K562 (cell line): ENCODE measurements around the gene PNRC2. TPM values are rescaled to one million over a fixed set of nuclear protein-coding genes. Genes with fewer than 3 reads are reported as not detected.

ENCODE experiments used
- ATAC-seq: fragments of 200-7000 bp; cut with Tn5 transposase; 3 replicates; pipeline ENCODE4 v1.9.1; 2020; ENCODE audit warnings: moderate library complexity
- BruUV-seq: library from RNA; stranded (reverse); fragments of 400-500 nt; replicated peaks from 2 replicates; lab custom pipeline; 2021; lab: Mats Ljungman, UMichigan
- CTCF ChIA-PET: fragments of 300-600 bp; formaldehyde crosslinking; extraction: SDS; loops from one replicate; lab custom pipeline; 2021; ENCODE audit warnings: low intra/inter-chr PET ratio; lab: Yijun Ruan, JAX
- POLR2A ChIA-PET: fragments of 300-600, 350-650 bp; sonication (Branson Sonifier 250); formaldehyde crosslinking; extraction: SDS; loops from one replicate; lab custom pipeline; 2021; ENCODE audit warnings: antibody characterized with exemption, inconsistent platforms; lab: Yijun Ruan, JAX
- DNase-seq, 4 experiments: peaks; one replicate each; pipeline versions ENCODE4 v3.0.0 to v3.0.0-alpha.2; 2011 to 2018; ENCODE audit warnings: low spot score in 3 of 4, mixed read lengths in 3 of 4; ENCODE audit errors: extremely low read depth in 1 of 4
- FAIRE-seq: peaks from 2 replicates; lab custom pipeline; 2011; peaks lifted over from hg19 to GRCh38; lab: Jason Lieb, UNC
- H2AFZ ChIP-seq: 2 replicates; pipeline ENCODE4 v1.6.0; 2011; ENCODE audit warnings: low read depth, low read length, control low read depth, inconsistent platforms
- H3K27ac ChIP-seq: fragments of 200-600 bp; 3 replicates; pipeline ENCODE4 v1.8.0; 2011; ENCODE audit warnings: low read depth, mild to moderate bottlenecking, control low read depth, inconsistent platforms, low read length, moderate library complexity, mixed read lengths; ENCODE audit errors: extremely low read depth
- H3K27me3 ChIP-seq, 2 experiments: fragments of 300-600 bp in 1 of 2; 2 replicates in 1 of 2; 3 replicates in 1 of 2; pipeline versions ENCODE4 v1.6.0 to v1.8.0; 2011; ENCODE audit warnings: inconsistent platforms in 2 of 2, low read length in 2 of 2, mild to moderate bottlenecking in 1 of 2, mixed read lengths in 1 of 2, moderate library complexity in 1 of 2; ENCODE audit not compliant: control insufficient read depth in 2 of 2, insufficient read depth in 2 of 2
- H3K36me3 ChIP-seq: fragments of 300-600 bp; 3 replicates; pipeline ENCODE4 v1.8.0; 2011; ENCODE audit warnings: mild to moderate bottlenecking, low read length, inconsistent platforms; ENCODE audit not compliant: control insufficient read depth, insufficient read depth
- H3K4me1 ChIP-seq, 2 experiments: fragments of 200-600 bp in 1 of 2; replicated peaks in 1 of 2; 2 replicates in 1 of 2; 3 replicates in 1 of 2; pipeline versions ENCODE4 v1.5.1 to v1.8.0; 2011; ENCODE audit warnings: inconsistent platforms in 2 of 2, low read length in 2 of 2, mild to moderate bottlenecking in 1 of 2, mixed read lengths in 1 of 2, moderate library complexity in 1 of 2; ENCODE audit not compliant: control insufficient read depth in 2 of 2, insufficient read depth in 2 of 2
- H3K4me2 ChIP-seq: 2 replicates; pipeline ENCODE4 v1.6.1; 2011; ENCODE audit warnings: low read length, control low read depth, inconsistent platforms, mixed read lengths; ENCODE audit not compliant: insufficient read depth
- H3K4me3 ChIP-seq: fragments of 200-600 bp; sonication (generic), shearing (Covaris generic); 2 replicates; pipeline ENCODE4 v1.5.1; 2016; ENCODE audit warnings: control low read depth, inconsistent platforms
- H3K79me2 ChIP-seq: fragments of 200-600 bp; 3 replicates; pipeline ENCODE4 v1.8.0; 2011; ENCODE audit warnings: low read length, inconsistent platforms; ENCODE audit not compliant: control insufficient read depth, insufficient read depth
- H3K9ac ChIP-seq, 2 experiments: 2 replicates each; pipeline versions ENCODE4 v1.6.0 to v1.6.1; 2011; ENCODE audit warnings: low read depth in 2 of 2, low read length in 2 of 2, control low read depth in 1 of 2, inconsistent platforms in 1 of 2, mild to moderate bottlenecking in 1 of 2, mixed read lengths in 1 of 2; ENCODE audit not compliant: insufficient read depth in 1 of 2
- H3K9me1 ChIP-seq: one replicate; pipeline ENCODE4 v1.6.0; 2011; ENCODE audit warnings: inconsistent platforms, mild to moderate bottlenecking, low read length, moderate library complexity; ENCODE audit not compliant: control insufficient read depth, insufficient read depth
- H3K9me3 ChIP-seq: replicated peaks from 2 replicates; pipeline ENCODE4 v1.5.1; 2011; ENCODE audit warnings: low read depth, low read length, inconsistent platforms; ENCODE audit not compliant: control insufficient read depth, insufficient read depth
- H4K20me1 ChIP-seq: replicated peaks from 2 replicates; pipeline ENCODE4 v1.6.1; 2011; ENCODE audit warnings: low read length, inconsistent platforms, mixed read lengths; ENCODE audit not compliant: control insufficient read depth, insufficient read depth
- ELF1 ChIP-seq: fragments of 200-800 bp; sonication (Bioruptor generic); IDR thresholded peaks from 2 replicates; pipeline ENCODE4 v1.6.1; 2016; ENCODE audit warnings: missing genetic modification characterization, missing compliant biosample characterization
- ETS2 ChIP-seq: IDR thresholded peaks from 2 replicates; pipeline ENCODE4 v1.6.1; 2016; ENCODE audit warnings: borderline replicate concordance, missing genetic modification characterization, mild to moderate bottlenecking, moderate library complexity, missing compliant biosample characterization; ENCODE audit not compliant: poor library complexity, severe bottlenecking
- LCOR ChIP-seq: sonication (generic); formaldehyde crosslinking; IDR thresholded peaks from 2 replicates; pipeline ENCODE4 v1.8.0; 2022; ENCODE audit warnings: mild to moderate bottlenecking, missing genetic modification reagents
- PHF20 ChIP-seq: fragments of 450-650 bp; IDR thresholded peaks from 2 replicates; pipeline ENCODE4 v1.6.1; 2018; ENCODE audit not compliant: partially characterized antibody
- ZBTB43 ChIP-seq: sonication (generic); formaldehyde crosslinking; IDR thresholded peaks from 2 replicates; pipeline ENCODE4 v1.8.0; 2023; ENCODE audit warnings: mild to moderate bottlenecking, missing genetic modification reagents
- ZNF232 ChIP-seq: sonication (generic); formaldehyde crosslinking; IDR thresholded peaks from 2 replicates; pipeline ENCODE4 v1.8.0; 2022; ENCODE audit warnings: mild to moderate bottlenecking, missing genetic modification reagents
- ZNF280A ChIP-seq: fragments of 450-650 bp; IDR thresholded peaks from 2 replicates; pipeline ENCODE4 v1.6.1; 2018; ENCODE audit warnings: mild to moderate bottlenecking, low read depth; ENCODE audit not compliant: partially characterized antibody
- ZNF766 ChIP-seq: fragments of 200-800 bp; sonication (Bioruptor generic); conservative IDR thresholded peaks from 2 replicates; pipeline ENCODE4 v1.6.1; 2016; ENCODE audit warnings: missing genetic modification characterization, missing compliant biosample characterization
- WGBS: fragments of 100-300 bp; shearing (Covaris generic); methylation state at CpG from one replicate; pipeline ENCODE4 v1.1.6; 2016; ENCODE audit warnings: low coverage, mixed read lengths; ENCODE audit not compliant: insufficient coverage; ENCODE audit errors: missing lambda C conversion rate; 5-methylcytosine and 5-hydroxymethylcytosine counted together
- in situ Hi-C: fragments of 300-500 bp; cut with MboI; formaldehyde crosslinking; loops from 4 replicates; pipeline ENCODE4 v1.15.0; 2018; ENCODE audit warnings: inconsistent platforms, mixed read lengths
- intact Hi-C: fragments of 100-400 bp; cut with micrococcal nuclease; formaldehyde crosslinking; loops from 2 replicates; pipeline ENCODE4 v1.14.2; 2022
- polyA plus RNA-seq, 8 experiments: library from polyadenylated mRNA; depleted of rRNA in 4 of 8; stranded (reverse) in 5 of 8; unstranded in 3 of 8; fragments of >200 nt; fragmentation: Nextera tagmentation in 2 of 8; fragmentation: Illumina TruSeq in 1 of 8; extraction: Ambion mirVana in 2 of 8; extraction: Trizol in 1 of 8; gene quantifications; 2 replicates each; pipeline versions ENCODE4 v1.2.1 to v1.2.3, GENCODE V29; 2011 to 2014; ENCODE audit warnings: inconsistent platforms in 1 of 8, missing spikeins in 1 of 8
- total RNA-seq, 7 experiments: library from RNA; depleted of rRNA in 6 of 7; stranded (reverse); fragments of >200 nt in 6 of 7; fragmentation: Illumina TruSeq in 2 of 7; extraction: Trizol in 2 of 7; gene quantifications; 2 replicates each; pipeline versions ENCODE4 v1.2.1 to v1.2.3, GENCODE V29; 2011 to 2021; ENCODE audit warnings: low replicate concordance in 1 of 7

Gene PNRC2
- total and polyA plus RNA-seq, 9 of the 15 experiments (the other 6 are each of a cell fraction or from before 2014, with no cell fraction given), result 127 to 303 (median 203) TPM

- no peak for TF ChIP-seq ETS2 (tag)
- no peak for TF ChIP-seq PHF20
- TF ChIP-seq ELF1, result no peak
- TF ChIP-seq ZBTB43 (CRISPR knock-in tag), result no peak
- TF ChIP-seq LCOR (CRISPR knock-in tag), result no peak
- TF ChIP-seq ZNF232 (CRISPR knock-in tag), result no peak
Measured at GRCh38 chr1:23927097-23927496, 32.5 kb upstream of the PNRC2 start (continued).

- no peaks in the 10 kb centered on the region for H3K36me3 ChIP-seq
- no peaks in the 10 kb centered on the region for H3K27me3 ChIP-seq
- H3K4me2 ChIP-seq, result no peak overlapping the region
- TF ChIP-seq ZNF766 (CRISPR knock-in tag) (peak; percentile 75), ZNF280A (no peak)
- TF ChIP-seq, all 486 proteins: peak for 1
- FAIRE-seq, result no peak
- no peak for ATAC-seq
- no peak overlapping the region for H3K9ac ChIP-seq
- CTCF ChIA-PET, result no interaction called here
- in situ Hi-C loops (no loop called here), intact Hi-C loops (no loop called here)
- peak in 1 of 4 experiments; percentile 14 for DNase-seq
- WGBS, result 32% methylated on average over 4 of the region's 4 CpGs
- H3K79me2 ChIP-seq, result no peaks in the 10 kb centered on the region
- peaks cover 0 to 3% of the 10 kb centered on the region in 2 experiments; a peak in 1 of 5 replicates for H3K4me1 ChIP-seq
- H3K4me3 ChIP-seq, result no peak overlapping the region
- H3K9me1 ChIP-seq, result no peaks in the 10 kb centered on the region
- POLR2A ChIA-PET, result interaction anchor here (1.0 kb wide), 2 partner anchors 10 to 26 kb away, joined by 3 read pairs; no protein-coding TSS in a partner anchor
- H4K20me1 ChIP-seq, result no peaks in the 10 kb centered on the region
- no TSS peak for BruUV-seq
- no peaks in the 10 kb centered on the region for H3K9me3 ChIP-seq
- H3K27ac ChIP-seq, result no peak overlapping the region
- peak overlapping the region; percentile 51 for H2AFZ ChIP-seq
Measured at GRCh38 chr1:23928789-23929188, 30.8 kb upstream of the PNRC2 start.
